Hematopoietic multipotent progenitor cell (in vitro differentiated cells): ENCODE data around the gene TMEM203. TPM values are rescaled to one million over a fixed set of nuclear protein-coding genes. Genes with fewer than 3 reads are reported as not detected.

Experiments used
- DNase-seq, 3 donors: peaks; one replicate each; pipeline ENCODE4 v3.0.0-alpha.2; 2011 to 2015; ENCODE audit warnings: low read depth in 2 of 3, low spot score in 2 of 3
- total RNA-seq: library from RNA; depleted of rRNA; stranded (reverse); fragments of >200 nt; gene quantifications from one replicate; pipeline ENCODE4 v1.2.3, GENCODE V29; 2012

Gene TMEM203
- total RNA-seq, 1 donor, result 35.5 TPM

GRCh38 chr9:137230705-137231371 is 25.4 kb upstream of the TMEM203 start, which contains the start of gene SLC34A3:
SLC34A3 (plus strand) TSS chr9:137230901; CDS start chr9:137231703, 802 bp downstream.
- no peak for DNase-seq

DNA sequence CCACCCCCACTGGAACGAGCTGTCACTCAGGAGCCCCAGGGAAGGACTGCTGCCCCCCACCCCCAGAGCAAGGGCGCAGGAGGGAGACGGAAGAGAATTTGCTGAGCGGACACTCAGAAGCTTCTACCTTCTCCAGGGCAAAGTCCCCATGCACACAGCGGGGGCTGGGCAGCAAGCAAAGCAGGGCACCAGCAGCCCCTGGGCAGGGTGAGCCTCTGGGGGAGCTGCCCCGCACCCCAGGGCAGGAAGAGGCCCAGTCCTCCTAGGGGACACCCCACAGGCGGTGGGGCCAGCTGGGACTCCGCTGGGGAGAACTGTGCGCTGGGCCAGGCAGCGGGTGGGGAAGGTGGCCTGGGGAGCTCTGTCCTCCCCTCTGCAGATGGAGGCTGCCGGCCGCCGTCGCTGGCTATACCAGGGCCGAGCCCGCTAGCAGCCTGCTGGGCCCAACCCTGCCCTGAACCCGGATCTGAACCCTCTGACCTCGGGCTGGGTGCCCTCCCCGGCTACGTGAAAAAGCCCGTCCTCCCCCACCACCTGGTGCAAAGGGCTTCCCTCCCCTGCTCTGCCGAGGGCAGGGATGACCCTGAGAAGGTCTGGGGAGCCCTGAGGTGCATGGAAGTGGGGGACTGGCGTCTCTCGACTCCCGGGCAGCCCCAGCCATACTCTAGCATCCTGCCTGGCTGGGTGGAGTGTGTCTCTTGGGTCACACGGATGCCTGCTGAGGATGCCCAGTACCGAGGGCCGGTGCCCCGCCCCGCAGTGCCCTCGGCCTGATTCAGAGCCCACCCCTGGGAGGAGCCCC is 24.7 kb upstream of the TMEM203 start:
- no peak for DNase-seq

GRCh38 chr9:137228968-137229896 is 23.8 kb upstream of the TMEM203 start:
- no peak for DNase-seq

DNA sequence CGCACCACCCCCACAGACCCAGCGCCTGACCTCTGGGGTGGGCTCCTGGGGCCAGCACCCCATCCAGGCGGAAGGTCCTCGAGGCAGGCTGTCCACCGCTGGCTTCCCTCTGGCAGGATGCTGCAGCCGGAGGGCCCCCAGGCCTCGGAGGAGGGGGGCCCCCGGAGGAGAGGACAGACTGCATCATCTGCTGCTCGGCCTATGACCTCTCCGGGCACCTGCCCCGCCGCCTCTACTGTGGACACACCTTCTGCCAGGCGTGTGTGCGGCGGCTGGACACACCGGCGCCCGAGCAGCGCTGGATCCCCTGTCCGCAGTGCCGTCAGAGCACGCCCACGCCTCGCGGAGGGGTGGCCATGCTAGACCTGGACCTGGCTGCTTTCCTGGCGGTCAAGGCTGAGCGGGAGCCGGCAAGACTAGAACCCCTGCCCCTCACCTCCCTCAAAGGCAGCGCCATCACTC is 23.1 kb upstream of the TMEM203 start:
- DNase-seq, result no peak

DNA sequence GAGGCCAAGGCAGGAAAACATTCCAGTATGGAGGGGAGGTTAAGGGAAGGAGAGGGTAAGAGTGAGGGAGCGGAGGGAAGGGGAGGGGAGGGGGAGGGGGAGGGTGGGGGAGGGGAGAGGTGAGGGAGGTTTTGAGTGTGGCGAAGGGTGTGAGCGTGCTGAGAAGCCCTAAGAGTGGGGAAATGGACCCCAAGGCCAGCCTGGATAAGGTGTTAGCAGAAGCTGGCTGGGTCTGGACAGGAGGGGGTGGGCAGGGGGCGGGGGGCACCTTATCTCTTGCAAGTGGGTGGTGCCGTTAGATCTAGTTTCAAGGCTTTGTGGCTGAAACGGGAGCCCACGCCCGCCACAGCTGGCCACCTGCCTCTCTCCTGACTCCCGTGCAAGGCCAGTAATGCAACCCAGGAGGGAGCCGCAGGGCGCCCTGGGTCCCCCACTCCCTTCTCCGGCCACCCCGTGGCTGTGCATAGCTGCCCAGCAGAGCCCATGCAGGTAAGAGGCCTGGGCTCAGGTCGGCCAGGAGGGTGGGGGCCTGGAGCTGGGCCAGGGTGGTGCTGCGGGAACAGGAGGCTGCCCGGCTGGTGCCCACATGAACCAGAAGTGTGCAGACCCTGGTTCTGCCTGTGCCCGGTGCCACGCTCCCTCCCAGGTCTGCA is 22.5 kb upstream of the TMEM203 start:
- DNase-seq, result no peak

DNA sequence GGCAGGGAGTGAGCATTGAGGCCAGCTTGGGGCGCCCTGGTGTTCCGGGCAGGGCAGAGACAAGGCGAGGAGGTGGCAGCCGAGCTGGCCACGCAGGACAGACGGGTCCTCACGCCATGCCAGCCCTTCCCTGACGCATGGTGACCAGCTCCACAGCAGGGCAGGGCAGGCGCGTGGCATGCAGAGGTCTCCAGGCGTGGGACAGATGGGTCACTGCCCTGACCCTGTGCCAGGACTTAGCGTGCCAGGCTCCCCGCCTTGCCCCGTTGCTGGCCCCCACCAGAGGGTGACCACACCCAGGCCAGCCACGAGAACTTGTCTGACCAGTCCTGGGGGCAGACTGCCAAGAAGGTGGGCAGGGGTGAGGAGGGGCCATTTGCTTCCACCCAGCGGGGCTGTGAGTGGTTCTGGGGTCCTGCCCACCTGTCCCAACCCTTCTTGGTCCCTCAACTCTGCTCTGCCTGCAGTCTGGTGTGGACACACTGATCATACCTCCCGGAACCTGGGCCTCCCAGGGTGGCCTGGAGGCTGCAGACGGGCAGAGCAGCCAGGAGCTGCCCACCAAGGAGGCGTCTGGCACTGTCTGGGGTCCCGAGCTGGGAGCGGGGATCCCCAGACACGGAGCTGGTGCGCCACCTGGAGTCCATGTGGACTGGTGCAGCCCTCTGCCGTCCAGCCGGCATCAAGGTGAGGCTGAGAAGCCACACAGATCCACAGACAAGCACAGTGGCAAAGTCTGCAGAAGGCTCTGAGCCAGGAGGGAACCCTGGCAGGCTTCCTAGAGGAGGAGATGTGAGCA is 21.8 kb upstream of the TMEM203 start, which contains the start of gene RNF224:
TSS of gene RNF224 (plus strand) at position 449 of the 799 bp plus-strand sequence. CDS start 834 bp downstream, outside the sequence.
- DNase-seq, result peak; percentile 69 to 89 (median 75)

DNA sequence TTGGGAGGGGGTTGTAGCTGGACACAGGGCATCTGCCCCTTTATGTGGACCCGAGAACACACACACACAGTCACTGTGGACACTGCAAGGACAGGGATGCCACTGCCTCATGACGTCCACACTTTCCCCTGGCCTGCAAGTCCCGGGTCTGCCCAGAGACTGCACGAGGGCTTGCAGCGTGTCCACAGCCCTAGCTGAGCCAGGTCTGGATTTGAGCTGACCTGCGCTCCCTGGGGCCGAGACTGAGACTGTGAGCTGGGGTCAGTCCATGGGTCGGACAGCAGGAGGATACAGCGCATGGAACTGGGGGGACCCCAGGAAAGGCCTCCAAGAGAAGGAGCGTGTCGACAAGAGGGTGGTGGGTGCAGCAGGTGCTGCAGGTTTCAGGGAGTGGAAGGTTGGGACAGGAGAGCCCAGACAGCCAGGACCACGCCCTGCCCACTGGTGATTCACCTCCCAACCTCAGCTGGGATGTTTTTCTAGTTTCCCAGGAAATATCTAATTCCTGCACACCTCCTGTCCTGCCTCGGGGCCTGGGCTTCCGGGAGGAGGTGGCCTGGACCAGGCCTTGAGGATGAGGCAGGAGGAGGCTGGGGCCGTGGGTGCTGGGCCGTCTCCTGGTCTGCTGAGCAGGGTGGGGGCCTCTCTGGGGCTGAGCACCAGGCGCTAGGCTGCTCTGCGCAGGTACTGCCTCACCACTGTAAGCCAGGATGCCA is 21.0 kb upstream of the TMEM203 start:
- no peak for DNase-seq

DNA sequence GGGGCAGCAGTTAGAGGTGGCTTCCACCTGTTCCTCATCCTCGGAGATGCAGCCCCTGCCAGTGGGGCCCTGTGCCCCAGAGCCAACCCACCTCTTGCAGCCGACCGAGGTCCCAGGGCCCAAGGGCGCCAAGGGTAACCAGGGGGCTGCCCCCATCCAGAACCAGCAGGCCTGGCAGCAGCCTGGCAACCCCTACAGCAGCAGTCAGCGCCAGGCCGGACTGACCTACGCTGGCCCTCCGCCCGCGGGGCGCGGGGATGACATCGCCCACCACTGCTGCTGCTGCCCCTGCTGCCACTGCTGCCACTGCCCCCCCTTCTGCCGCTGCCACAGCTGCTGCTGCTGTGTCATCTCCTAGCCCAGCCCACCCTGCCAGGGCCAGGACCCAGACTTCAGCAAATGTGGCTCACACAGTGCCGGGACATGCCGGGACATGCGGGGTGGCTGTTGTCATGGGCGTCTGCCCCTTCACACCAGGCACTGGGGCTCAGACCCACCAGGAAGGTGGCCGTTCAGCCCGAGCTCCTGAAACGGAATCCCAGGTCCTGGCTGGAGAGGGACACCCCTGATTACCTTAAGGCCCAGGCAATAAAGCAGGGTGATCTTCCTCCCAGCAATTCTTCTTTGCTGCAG is 20.4 kb upstream of the TMEM203 start:
- DNase-seq, result no peak

- DNase-seq, result no peak
Measured at GRCh38 chr9:137224830-137225694, 19.6 kb upstream of the TMEM203 start, which contains the start of gene CYSRT1. CYSRT1 (plus strand) TSS chr9:137225174; CDS start chr9:137225622, 448 bp downstream.

GRCh38 chr9:137223078-137223970 is 17.9 kb upstream of the TMEM203 start:
- peak; percentile 92 to 99 (median 99) for DNase-seq

GRCh38 chr9:137222190-137223077 is 17.0 kb upstream of the TMEM203 start, which contains the start of gene RNF208:
RNF208 (minus strand) TSS chr9:137222240; CDS start chr9:137221212, 1,028 bp downstream.
- no peak for DNase-seq

DNA sequence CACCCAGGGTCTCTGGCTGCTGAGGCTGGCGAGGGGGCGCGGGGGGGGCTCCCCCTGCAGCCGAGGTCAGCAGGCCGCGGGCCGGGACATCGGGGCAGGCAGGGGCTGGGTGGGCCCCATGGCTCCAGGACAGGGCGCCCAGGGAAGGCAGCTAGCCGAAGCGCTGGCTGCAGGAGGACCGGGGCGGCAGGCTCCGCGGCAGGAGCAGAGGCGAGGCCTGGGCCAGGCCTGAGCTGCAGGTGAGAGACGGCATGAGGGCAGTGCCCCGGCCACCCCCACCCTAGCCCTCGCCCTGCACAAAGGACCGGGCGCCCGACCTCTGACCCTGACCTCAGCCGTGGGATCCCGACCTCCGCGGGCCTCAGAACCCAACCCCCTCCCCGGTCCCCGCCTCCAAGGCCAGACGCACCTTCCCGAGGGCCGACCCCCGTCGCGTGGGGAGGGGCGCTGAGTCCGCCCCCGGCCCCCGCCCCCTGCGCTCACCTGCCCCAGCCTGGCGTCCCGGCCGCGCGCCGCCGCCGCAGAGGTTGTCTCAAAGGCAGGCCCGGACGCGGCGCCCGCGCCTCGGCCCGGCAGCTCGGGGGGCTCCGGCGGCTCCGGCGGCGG is 16.2 kb upstream of the TMEM203 start:
- no peak for DNase-seq

- no peak for DNase-seq
Measured at GRCh38 chr9:137221095-137221505, 15.7 kb upstream of the TMEM203 start.

DNA sequence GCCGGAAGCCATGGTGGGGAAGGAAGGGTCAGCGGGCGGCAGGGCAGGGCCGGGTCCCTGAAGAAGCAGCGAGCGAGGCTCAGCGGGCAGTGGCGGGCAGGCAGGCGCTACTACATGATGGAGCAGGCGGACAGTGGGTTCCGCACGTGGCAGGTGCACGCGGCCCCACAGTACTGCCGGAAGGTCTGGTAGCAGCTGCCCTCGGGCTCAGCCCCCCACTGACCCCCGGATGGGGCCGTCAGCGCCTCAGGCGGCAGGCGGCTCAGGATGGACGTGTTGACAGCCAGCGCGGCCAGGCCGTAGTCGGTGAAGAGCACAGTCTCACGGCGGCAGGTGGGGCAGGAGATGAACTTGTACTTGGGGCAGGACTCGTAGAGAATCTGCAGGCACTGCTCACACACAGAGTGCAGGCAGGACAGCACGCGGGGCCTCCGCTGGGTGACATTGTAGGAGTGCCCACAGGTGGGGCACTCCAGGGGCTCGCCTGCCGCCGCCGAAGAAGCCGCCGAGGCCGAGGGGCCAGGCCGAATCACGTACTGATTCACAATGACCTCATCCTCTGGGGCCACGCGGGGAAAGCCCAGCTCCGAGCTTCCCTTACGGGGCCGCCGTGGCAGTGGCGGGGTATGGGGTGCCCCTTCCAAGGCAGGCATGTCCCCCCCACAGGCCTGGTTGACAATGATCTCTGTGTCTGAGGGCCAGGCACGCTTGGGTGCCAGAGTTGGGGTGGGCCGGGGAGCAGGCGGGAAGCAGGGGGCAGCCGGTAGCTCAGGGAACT is 15.1 kb upstream of the TMEM203 start:
- no peak for DNase-seq
